Activated CD8-positive, alpha-beta memory T cell treated with anti-CD3 and anti-CD28 coated beads, Interleukin-2, amount 50 U/mL, for 24 hours (primary cell): ENCODE measurements around the gene KDM1B.
"Not testable (repeated sequence)": the region's sequence is repeated elsewhere in the genome, so short reads cannot be mapped to it uniquely, and the experiment has no call there.

Source experiments
- DNase-seq: peaks from one replicate; pipeline ENCODE4 v3.0.0-alpha.2; 2020; ENCODE audit errors: extremely low read depth

KDM1B gene

DNA sequence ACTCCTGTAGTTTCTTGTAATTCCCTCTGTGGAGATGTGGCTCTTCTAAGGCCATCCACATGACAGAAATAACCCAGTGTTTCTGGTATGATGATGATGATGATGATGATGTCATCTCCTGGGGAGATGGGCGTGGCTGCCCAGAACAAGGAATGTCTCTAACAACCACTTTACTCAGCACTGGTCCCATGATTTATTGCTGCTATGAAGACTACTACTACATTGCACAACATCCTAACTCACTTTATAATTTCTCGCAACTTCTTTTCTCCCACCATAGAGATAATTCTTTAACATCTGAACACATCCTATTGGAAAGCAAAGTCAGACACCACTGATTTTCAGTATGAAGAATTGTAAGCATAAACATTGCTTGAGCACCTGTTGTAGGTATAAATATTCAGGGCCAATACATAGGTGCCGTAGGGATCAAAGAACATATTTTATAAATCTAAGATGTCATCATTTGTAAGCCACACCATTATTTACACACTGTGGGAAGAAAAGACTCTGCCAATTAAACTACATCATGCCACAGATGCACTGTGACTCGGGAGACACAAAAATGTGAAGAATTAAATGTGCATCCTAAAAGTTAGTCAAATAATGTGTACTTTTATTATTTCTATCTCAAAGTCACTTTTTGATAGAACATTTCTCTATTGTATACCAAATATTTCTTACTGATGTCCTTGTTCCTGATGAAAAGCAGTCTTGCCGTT is 6.8 kb upstream of the KDM1B start:
- DNase-seq, result no peak

GRCh38 chr6:18151391-18151790 is 3.8 kb upstream of the KDM1B start:
- DNase-seq, result not testable (repeated sequence)

DNA sequence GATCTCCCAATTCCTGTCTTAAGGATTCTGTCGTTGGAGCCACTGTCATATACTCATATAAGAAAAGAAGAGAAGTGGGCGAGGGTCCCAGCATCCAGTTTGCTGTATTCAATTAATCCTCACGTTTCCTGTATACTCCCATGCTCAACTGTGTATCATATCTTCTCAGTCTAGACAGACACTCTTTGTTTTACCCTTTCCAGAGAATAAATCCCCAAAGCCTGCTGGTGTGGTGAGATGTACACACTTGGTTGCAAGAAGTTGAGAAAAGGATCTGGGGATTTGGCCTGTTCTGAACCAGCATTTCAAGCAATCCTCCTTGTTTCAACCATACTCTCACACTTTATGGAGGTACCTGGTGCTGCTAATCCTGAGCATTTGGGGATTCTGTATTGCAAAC is 3.4 kb upstream of the KDM1B start:
- no peak for DNase-seq

DNA sequence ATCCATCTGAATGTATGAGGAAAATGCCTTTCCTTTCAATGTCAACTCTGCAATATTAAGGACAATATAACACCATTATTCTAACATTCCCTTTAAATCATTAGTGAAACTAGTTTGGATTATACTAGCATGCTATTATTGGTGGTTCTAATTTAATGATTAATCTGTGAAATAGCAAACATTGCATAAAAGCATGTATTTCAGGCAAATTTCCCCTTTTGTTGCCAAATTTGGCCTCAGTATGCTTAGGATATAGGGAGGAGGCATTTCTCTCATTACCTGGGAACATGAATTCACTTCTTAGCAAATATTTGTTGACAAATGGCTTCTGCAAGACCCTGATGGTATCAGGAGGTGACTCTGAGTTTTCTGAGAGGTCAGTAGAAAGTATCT is 1.9 kb upstream of the KDM1B start:
- DNase-seq, result no peak

- no peak for DNase-seq
Measured at GRCh38 chr6:18154507-18155149, 594 bp upstream of the KDM1B start, which contains the start of gene TPMT. Gene TPMT (minus strand): TSS chr6:18155077. CDS start chr6:18149127, 5,950 bp downstream.

- DNase-seq, result no peak
Measured at GRCh38 chr6:18155864-18156421, 721 bp downstream of the KDM1B start.

- DNase-seq, result no peak
Measured at GRCh38 chr6:18160911-18161310, 5.7 kb downstream of the KDM1B start.

GRCh38 chr6:18161431-18161830 is 6.2 kb downstream of the KDM1B start:
- no peak for DNase-seq

- DNase-seq, result no peak
Measured at GRCh38 chr6:18162401-18162800, 7.2 kb downstream of the KDM1B start.

DNA sequence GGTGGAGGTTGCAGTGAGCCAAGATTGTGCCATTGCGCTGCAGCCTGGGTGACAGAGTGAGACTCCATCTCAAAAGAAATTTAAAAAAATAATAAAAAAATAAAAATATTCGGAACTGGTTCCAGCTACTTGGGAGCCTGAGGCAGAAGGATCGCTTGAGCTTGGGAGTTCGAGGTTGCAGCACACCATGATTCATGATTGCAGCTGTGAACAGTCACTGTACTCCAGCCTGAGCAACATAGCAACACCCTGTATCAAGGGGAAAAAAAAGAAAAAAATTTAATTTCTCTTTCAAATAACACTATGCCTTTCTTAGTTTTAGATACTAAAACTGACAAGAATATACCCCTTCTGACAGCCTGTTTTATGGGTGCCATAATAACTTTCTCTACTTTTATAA is 10.5 kb downstream of the KDM1B start:
- DNase-seq, result no peak

- DNase-seq, result no peak
Measured at GRCh38 chr6:18166312-18167036, 11.3 kb downstream of the KDM1B start.

DNA sequence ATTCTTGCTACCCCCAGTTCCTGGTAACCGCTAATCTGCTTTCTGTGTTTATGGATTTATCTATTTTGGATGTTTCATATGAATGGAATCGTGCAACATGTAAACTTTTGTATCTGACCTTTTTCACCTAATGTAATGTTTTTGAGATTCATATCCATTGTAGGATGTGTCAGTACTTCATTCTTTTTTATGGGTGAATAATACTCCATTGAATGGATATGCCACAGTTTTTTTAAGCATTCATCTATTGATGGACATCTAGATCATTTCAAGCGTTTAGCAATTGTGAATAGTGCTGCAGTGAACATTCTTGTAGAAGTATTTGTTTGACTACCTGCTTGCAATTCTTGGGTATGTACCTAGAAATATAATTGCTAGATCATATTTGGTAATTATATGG is 13.0 kb downstream of the KDM1B start:
- no peak for DNase-seq

DNA sequence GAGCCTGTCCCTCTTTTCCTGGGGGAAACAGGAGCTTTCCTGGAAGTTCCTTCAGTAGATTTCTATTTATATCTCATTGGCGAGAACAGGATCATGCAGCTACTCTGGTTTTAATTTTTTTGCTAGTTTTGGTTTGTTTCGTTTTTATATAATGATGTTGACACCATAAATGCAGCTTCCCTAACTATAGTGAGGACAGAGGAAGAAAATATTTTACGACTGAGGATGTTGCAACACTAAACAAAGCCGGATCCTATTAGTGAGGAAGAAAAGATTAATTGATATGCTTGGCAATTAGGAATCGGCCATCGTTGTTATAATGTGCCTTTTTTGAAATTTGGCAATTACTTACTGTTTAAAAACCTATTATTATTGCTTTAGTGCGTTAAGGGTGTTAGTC is 16.6 kb downstream of the KDM1B start:
- no peak for DNase-seq

- not testable (repeated sequence) for DNase-seq
Measured at GRCh38 chr6:18176198-18176597, 21.0 kb downstream of the KDM1B start.

DNA sequence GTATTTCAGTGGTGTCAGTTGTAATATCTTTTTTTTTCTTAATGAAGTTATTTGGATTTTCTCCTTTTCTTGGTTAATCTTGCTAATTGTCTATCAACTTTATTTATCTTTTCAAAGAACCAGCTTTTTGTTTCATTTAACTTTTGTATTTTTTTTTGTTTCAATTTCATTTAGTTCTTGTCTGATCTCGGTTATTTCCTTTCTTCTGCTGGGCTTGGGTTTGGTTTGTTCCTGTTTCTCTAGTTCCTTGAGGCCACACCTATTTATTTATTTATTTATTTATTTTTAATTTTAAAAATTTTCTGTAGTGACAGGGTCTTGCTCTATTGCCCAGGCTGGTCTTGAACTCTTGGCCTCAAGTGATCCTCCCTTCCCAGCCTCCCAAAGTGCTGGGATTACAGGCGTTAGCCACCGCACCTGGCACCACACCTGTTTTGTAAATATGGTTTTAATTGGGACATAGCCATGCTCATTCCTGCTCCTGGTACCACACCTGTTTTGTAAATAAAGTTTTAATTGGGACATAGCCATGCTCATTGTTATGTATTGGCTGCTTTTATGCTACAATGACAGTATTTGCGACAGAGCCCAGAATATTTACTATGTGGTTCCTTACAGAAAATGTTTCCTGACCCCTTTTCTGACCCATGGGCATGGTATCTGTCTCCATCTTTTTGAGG is 22.2 kb downstream of the KDM1B start:
- no peak for DNase-seq

GRCh38 chr6:18178960-18179615 is 23.9 kb downstream of the KDM1B start:
- no peak for DNase-seq

- no peak for DNase-seq
Measured at GRCh38 chr6:18179770-18180356, 24.6 kb downstream of the KDM1B start.

DNA sequence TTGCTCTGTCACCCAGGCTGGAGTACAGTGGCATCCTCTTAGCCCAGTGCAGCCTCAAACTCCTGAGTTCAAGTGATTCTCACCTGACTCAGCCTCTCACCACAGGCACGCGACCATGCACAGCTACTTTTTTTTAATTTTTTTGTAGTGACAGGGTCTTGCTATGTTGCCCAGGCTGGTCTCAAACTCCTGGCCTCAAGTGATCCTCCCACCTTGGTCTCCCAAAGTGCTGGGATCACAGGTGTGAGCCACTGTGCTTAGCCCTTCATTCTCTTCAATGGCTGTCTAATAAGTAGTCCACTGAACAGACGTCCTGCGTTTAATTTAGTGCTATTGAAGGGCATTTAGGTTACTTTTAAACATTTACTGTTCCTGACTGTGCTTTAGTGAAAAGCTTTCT is 27.3 kb downstream of the KDM1B start:
- DNase-seq, result no peak

DNA sequence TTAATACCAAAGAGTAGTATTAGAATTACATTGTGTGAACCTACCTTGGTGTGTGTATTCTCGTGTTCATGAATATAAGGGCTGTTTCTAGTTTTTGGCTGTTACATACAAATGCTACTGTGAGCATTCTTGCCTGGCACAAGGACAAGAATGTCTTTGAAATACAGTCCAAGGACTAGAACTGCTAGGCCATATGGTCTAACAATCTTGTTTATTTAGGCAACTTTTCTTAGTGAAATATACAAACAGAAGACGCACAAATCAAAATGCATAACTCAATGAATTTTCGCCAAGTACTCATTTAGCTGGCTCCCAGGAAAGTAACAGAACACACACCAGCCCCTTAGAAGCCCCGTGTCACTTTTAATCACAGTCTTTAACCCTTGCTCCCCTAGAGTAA is 28.5 kb downstream of the KDM1B start:
- no peak for DNase-seq

DNA sequence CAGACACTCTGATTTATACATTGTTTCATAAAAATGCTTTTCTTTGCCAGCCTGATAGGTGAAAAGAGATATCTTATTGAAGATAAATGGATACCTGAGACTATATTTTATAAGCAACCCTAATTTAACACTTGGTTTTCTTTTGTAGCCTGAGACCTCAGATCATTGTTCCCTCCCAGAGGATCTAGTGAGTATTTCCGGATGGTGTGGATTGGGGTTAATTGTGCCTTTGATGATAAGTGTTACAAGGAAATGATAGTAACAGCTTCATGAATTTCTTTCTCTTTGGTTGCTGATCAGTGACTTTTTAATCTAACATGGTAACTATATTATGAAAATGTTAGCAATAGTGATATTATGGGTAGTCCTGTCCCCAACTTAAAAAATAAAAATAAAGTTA is 30.4 kb downstream of the KDM1B start:
- DNase-seq, result no peak

DNA sequence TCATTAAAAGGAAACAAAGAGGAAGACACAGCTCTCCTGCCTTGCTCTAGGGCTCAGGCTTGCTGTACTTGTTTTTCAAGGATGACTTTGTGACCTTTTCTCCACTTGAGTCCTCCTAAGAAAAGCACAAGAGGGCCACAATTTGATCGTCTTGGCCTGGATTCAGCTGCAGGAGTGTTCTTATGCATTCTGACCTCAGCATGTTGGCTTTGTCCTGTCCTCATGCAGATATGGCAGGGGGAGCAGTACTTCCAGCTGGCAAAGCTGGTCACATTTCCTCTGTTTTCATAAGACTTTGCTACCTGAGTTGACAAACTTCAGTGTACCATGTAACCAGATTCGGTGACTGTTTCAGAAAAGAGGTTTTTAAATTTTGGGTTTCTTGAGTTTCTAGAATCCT is 30.8 kb downstream of the KDM1B start:
- DNase-seq, result no peak
